ENCODE results near the gene ABHD8. TPM values are rescaled to one million over a fixed set of nuclear protein-coding genes. Genes with fewer than 3 reads are reported as not detected.
A peak's percentile ranks its signal among the peaks of the same experiment; 100 is the strongest.

ABHD8 gene
- total RNA-seq, 4 donors from 2014 or later, result 9.7 to 15.7 (median 13.6) TPM

DNA sequence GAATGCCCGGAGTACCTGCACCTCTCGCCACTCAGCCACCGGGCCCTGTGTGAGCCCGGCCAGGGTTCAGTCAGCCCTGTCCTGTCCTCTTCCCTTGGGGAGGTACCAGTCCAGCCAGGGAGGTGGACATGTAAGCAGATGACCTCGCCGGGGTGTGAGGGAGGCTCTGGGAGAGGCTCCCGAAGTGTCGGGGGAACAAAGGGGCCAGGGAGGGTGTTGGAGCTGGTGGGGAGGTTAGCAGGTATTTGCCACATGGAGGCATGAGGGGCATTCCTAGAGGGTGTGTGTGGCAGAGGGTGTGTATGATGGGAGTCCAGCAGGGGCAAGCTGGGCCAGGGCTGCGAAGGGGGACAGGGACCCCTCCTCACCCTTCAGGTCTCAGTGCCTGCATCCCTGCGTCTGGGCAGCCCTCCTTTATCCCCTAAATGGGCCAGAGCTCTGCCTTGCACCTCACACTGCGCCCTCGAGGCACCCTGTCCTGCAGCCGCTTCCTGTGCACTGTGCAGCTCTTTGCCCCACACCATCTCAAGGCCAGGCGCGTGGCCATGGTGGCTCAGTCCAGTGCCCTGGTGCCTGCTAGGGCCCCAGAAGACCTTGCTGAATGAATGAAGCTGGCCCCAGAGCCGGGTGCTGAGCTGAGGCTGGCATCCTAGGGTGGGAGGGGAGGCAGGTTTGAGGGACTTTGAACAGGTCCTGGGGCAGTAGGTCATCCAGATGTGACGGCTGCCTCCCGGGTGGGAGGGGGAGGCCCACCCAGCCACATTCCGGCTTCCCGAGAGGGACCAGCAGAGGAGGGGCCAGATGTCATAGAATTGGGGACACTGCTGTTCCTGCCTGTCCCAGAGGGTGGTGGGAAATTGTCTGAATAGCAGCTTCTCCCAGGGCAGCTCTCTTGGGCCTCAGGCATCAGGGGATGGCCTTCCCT is 9.2 kb upstream of the ABHD8 start:
- Histone ChIP-seq H3K27me3 (no peaks in the 10 kb centered on the region), H3K4me3 (no peak overlapping the region), H3K9me3 (no peaks in the 10 kb centered on the region), H3K27ac (no peak overlapping the region), H3K4me1 (peaks cover 30% of the 10 kb centered on the region), H3K36me3 (peaks cover 28% of the 10 kb centered on the region)
- DNase-seq (ENCODE audit: low spot score in 2 of 2), result no peak
- TF ChIP-seq, protein P1, sequence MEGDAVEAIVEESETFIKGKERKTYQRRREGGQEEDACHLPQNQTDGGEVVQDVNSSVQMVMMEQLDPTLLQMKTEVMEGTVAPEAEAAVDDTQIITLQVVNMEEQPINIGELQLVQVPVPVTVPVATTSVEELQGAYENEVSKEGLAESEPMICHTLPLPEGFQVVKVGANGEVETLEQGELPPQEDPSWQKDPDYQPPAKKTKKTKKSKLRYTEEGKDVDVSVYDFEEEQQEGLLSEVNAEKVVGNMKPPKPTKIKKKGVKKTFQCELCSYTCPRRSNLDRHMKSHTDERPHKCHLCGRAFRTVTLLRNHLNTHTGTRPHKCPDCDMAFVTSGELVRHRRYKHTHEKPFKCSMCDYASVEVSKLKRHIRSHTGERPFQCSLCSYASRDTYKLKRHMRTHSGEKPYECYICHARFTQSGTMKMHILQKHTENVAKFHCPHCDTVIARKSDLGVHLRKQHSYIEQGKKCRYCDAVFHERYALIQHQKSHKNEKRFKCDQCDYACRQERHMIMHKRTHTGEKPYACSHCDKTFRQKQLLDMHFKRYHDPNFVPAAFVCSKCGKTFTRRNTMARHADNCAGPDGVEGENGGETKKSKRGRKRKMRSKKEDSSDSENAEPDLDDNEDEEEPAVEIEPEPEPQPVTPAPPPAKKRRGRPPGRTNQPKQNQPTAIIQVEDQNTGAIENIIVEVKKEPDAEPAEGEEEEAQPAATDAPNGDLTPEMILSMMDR (IDR thresholded peaks at IDR 0.05), result no peak
- TF ChIP-seq POLR2AphosphoS5 (IDR thresholded peaks at IDR 0.05) (no peak), EP300 (IDR thresholded peaks at IDR 0.05) (no peak), POLR2A (IDR thresholded peaks at IDR 0.05) (no peak)
- WGBS, result 68% methylated on average over 17 of the region's 20 CpGs

DNA sequence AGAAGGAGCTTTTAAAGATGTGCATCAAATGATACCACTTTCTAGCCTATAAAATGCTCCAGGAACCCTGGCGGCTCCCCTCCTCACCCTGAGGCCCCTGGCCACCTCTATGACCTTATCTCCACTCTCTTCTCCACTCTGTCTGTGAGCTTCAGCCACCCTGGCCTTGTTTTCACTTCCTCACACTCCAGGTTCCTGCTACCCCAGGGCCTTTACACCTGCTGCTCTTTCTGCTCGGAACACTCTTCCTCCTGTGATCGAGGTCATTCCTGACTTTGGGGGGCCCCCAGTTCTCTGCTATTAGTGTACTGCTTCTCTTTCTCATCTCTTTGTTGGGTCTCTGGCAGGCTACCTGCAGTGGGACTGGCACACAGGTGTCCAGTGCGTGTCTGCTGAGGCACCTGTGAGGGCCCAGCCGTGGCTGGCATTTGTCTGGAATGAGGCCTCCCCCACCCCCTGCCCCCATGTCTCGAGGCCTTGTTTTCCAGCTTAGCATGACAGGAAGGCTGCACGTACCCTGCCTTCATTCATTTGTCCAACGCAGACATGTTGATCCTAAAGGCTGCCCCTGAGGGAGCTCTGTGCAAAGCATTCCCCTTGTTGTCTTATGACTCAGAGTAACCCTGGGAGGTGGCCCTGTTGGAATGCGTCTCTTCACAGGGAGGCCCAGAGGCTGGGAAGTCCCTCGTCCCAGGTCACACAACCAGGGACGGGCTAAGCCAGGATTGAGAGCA is 8.4 kb upstream of the ABHD8 start:
- Histone ChIP-seq H3K4me1 (peaks cover 37% of the 10 kb centered on the region), H3K36me3 (peaks cover 28% of the 10 kb centered on the region), H3K27me3 (no peaks in the 10 kb centered on the region), H3K4me3 (no peak overlapping the region), H3K27ac (no peak overlapping the region), H3K9me3 (no peaks in the 10 kb centered on the region)
- 52% methylated on average over 11 of the region's 11 CpGs for WGBS
- DNase-seq (ENCODE audit: low spot score in 2 of 2), result no peak
- TF ChIP-seq EP300 (IDR thresholded peaks at IDR 0.05) (no peak), POLR2A (IDR thresholded peaks at IDR 0.05) (no peak), POLR2AphosphoS5 (IDR thresholded peaks at IDR 0.05) (no peak)
- TF ChIP-seq, protein P1 (IDR thresholded peaks at IDR 0.05), result no peak

DNA sequence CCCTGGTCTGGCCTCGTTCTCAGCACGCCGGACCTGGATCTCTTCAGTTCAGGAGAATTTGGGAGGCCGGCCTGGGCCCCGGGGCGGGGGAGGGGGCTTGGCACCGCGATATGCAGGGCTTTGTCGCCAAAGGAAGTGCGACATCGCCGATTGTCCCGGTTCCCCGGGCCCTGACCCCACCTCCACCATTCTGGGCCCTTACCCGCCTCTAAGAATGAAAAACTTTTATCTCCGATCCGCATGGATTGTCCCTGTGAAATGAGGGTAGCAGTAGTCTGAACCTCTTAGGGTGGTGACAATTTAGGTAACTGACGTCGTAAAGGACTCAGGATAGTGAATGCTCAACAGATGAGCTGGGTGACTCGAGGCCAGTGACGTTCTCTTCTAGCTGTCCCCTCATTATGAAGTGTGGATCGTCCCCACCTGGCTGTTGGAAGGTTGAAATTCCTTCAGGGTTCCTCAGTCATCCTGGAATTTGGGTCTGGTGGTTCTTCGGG is 6.8 kb upstream of the ABHD8 start:
- peaks cover 50% of the 10 kb centered on the region for H3K4me1 ChIP-seq
- TF ChIP-seq, protein P1 (IDR thresholded peaks at IDR 0.05), result no peak
- TF ChIP-seq EP300 (IDR thresholded peaks at IDR 0.05), result no peak
- no peak for TF ChIP-seq POLR2AphosphoS5 (IDR thresholded peaks at IDR 0.05)
- TF ChIP-seq POLR2A (IDR thresholded peaks at IDR 0.05), result no peak
- WGBS, result 2% methylated on average over 15 of the region's 23 CpGs
- peak overlapping the region; percentile 76 for H3K4me3 ChIP-seq
- peaks cover 17% of the 10 kb centered on the region for H3K36me3 ChIP-seq
- no peaks in the 10 kb centered on the region for H3K27me3 ChIP-seq
- no peaks in the 10 kb centered on the region for H3K9me3 ChIP-seq
- DNase-seq (ENCODE audit: low spot score in 2 of 2), result no peak
- peak overlapping the region; percentile 63 for H3K27ac ChIP-seq

DNA sequence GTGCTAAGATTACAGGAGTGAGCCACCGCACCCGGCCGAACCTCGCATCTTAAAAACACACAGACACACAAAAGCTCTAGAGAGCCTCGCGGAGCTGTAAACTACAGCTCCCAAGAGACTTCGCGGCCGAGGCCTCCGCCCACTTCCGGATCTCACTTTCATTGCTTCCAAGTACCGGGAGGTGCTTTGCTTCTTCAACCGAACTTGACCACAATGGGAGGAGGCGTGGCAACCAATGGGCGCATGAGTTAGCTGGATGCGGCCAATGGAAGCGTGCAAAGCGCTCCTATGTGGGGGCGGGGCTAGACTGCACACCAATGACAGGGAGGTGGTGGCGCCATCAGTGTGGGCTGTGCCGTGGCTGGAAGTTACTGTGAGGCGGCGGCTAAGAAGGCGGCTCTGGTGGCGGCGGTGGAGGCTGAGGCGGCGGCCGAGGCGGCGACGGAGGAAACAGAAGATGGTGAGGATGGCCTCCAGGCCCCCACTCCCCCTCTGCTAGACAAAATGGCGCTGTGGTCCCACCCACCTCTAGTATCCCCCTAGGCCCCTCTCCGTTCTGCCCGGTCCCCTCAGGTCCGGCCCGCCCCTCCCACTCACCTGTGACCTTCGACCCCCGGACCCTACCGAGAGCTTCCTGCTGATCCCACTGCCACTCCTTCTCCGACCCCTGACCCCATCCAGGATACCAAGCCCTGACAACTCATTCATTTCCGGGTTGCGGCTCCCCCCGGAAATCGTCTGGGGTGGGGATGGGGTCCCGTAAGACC is 6.2 kb upstream of the ABHD8 start, which contains the start of gene DDA1:
TSS of gene DDA1 (plus strand) at position 366 of the 767 bp plus-strand sequence. CDS start at position 458, 92 bp downstream.
- peak; percentile 100 for DNase-seq (ENCODE audit: low spot score in 2 of 2)
- peaks cover 57% of the 10 kb centered on the region for H3K4me1 ChIP-seq
- no peaks in the 10 kb centered on the region for H3K9me3 ChIP-seq
- H3K27me3 ChIP-seq, result no peaks in the 10 kb centered on the region
- H3K27ac ChIP-seq, result peak within 1 kb of the TSS; percentile 63
- TF ChIP-seq POLR2AphosphoS5 (IDR thresholded peaks at IDR 0.05), result peak in 2 of 3 donors; percentile 58 to 79
- peak in 1 of 2 donors; percentile 27 for TF ChIP-seq POLR2A (IDR thresholded peaks at IDR 0.05)
- no peak for TF ChIP-seq EP300 (IDR thresholded peaks at IDR 0.05)
- TF ChIP-seq, protein P1 (IDR thresholded peaks at IDR 0.05), result no peak
- H3K36me3 ChIP-seq, result peaks cover 12% of the 10 kb centered on the region
- peak within 1 kb of the TSS; percentile 76 for H3K4me3 ChIP-seq
- WGBS, result 1% methylated on average over 28 of the region's 46 CpGs

All from suprapubic skin (tissue), 4 donors.